B cell (primary cell): ENCODE data around the gene CASKIN2. TPM values are rescaled to one million over a fixed set of nuclear protein-coding genes. Genes with fewer than 3 reads are reported as not detected.

ENCODE experiments used
- ATAC-seq: fragments of 200-7000 bp; cut with Tn5 transposase; one replicate; pipeline ENCODE4 v1.10.0; 2021; ENCODE audit warnings: low read depth, mild to moderate bottlenecking, moderate number of reproducible peaks, moderate library complexity
- CTCF ChIA-PET: fragments of 350-600 bp; sonication (Branson Sonifier 250); formaldehyde crosslinking; loops from one replicate; lab custom pipeline; 2021; ENCODE audit warnings: antibody characterized with exemption, inconsistent platforms; lab: Charles Lee
- POLR2A ChIA-PET: fragments of 350-600 bp; sonication (Branson Sonifier 250); formaldehyde crosslinking; loops from one replicate; lab custom pipeline; 2021; ENCODE audit warnings: antibody characterized with exemption; lab: Charles Lee
- DNase-seq: peaks from one replicate; pipeline ENCODE4 v3.0.0; 2013
- H2AFZ ChIP-seq: 2 replicates; pipeline ENCODE4 v1.6.1; 2012; ENCODE audit warnings: mild to moderate bottlenecking, low read depth, low read length; ENCODE audit not compliant: insufficient read depth, poor library complexity, severe bottlenecking
- H3K27ac ChIP-seq, 2 donors: 1 replicate in 1 of 2; 2 replicates in 1 of 2; pipeline ENCODE4 v1.5.1; 2012 to 2013; ENCODE audit warnings: low read length in 2 of 2, mild to moderate bottlenecking in 2 of 2, moderate library complexity in 1 of 2
- H3K27me3 ChIP-seq, 4 experiments: fragments of 200-600 bp in 1 of 4; sonication (generic) in 1 of 4; replicated peaks in 1 of 4; 1 replicate in 2 of 4; 2 replicates in 2 of 4; pipeline versions ENCODE4 v1.6.1 to v1.7.0; 2013 to 2016; ENCODE audit warnings: low read length in 3 of 4, mild to moderate bottlenecking in 2 of 4, mixed read lengths in 1 of 4, moderate library complexity in 1 of 4; ENCODE audit not compliant: insufficient read depth in 4 of 4, control insufficient read depth in 3 of 4; ENCODE audit errors: control extremely low read depth in 1 of 4
- H3K36me3 ChIP-seq, 2 experiments: replicated peaks in 1 of 2; 1 replicate in 1 of 2; 2 replicates in 1 of 2; pipeline versions ENCODE4 v1.6.1 to v1.7.1; 2013; ENCODE audit warnings: low read length in 1 of 2; ENCODE audit not compliant: insufficient read depth in 2 of 2, control insufficient read depth in 1 of 2; ENCODE audit errors: control extremely low read depth in 1 of 2, extremely low read depth in 1 of 2
- H3K4me1 ChIP-seq, 2 donors: fragments of 200-600 bp in 1 of 2; sonication (generic) in 1 of 2; 1 replicate in 1 of 2; 2 replicates in 1 of 2; pipeline versions ENCODE4 v1.5.1 to v1.6.1; 2013 to 2017; ENCODE audit warnings: low read length in 2 of 2; ENCODE audit not compliant: control insufficient read depth in 2 of 2, insufficient read depth in 2 of 2
- H3K4me2 ChIP-seq: replicated peaks from 2 replicates; pipeline ENCODE3; 2012; ENCODE audit warnings: mild to moderate bottlenecking, low read depth, low read length; ENCODE audit not compliant: poor library complexity, severe bottlenecking
- H3K4me3 ChIP-seq, 5 experiments: fragments of 200-600 bp in 1 of 5; sonication (generic) in 1 of 5; 1 replicate in 3 of 5; 2 replicates in 2 of 5; pipeline versions ENCODE4 v1.5.1 to v1.7.0; 2011 to 2016; ENCODE audit warnings: low read length in 4 of 5, mild to moderate bottlenecking in 4 of 5, low read depth in 2 of 5, control low read depth in 1 of 5, moderate library complexity in 1 of 5; ENCODE audit not compliant: insufficient read depth in 1 of 5; ENCODE audit errors: control extremely low read depth in 1 of 5, extremely low read depth in 1 of 5
- H3K79me2 ChIP-seq: fragments of 200-600 bp; sonication (generic); one replicate; pipeline ENCODE4 v1.6.0; 2016; ENCODE audit warnings: low read length; ENCODE audit not compliant: control insufficient read depth, insufficient read depth
- H3K9ac ChIP-seq: fragments of 200-600 bp; sonication (generic); 2 replicates; pipeline ENCODE4 v1.6.1; 2017; ENCODE audit warnings: mild to moderate bottlenecking, low read length, moderate library complexity
- H3K9me3 ChIP-seq, 3 donors: one replicate each; pipeline versions ENCODE4 v1.6.1 to v1.7.1; 2013; ENCODE audit warnings: low read length in 2 of 3; ENCODE audit not compliant: control insufficient read depth in 2 of 3, insufficient read depth in 1 of 3; ENCODE audit errors: control extremely low read depth in 1 of 3
- H4K20me1 ChIP-seq: 2 replicates; pipeline ENCODE4 v1.6.0; 2012; ENCODE audit warnings: mild to moderate bottlenecking, low read length; ENCODE audit not compliant: insufficient read depth, control insufficient read depth, poor library complexity, severe bottlenecking
- H3K27ac Mint-ChIP-seq: one replicate; pipeline ENCODE4 v1.8.0; 2021; ENCODE audit warnings: mixed read lengths
- H3K27me3 Mint-ChIP-seq: one replicate; pipeline ENCODE4 v1.8.0; 2021; ENCODE audit warnings: mixed read lengths
- H3K4me1 Mint-ChIP-seq: one replicate; pipeline ENCODE4 v1.8.0; 2021; ENCODE audit warnings: mixed read lengths
- H3K4me3 Mint-ChIP-seq: one replicate; pipeline ENCODE4 v1.8.0; 2021; ENCODE audit warnings: mixed read lengths
- H3K9me3 Mint-ChIP-seq: one replicate; pipeline ENCODE4 v1.8.0; 2022; ENCODE audit warnings: mixed read lengths; ENCODE audit not compliant: insufficient read depth
- CTCF ChIP-seq: fragments of 200-600 bp; IDR thresholded peaks from one replicate; pipeline ENCODE4 v1.8.0; 2022; ENCODE audit warnings: antibody characterized with exemption, mild to moderate bottlenecking
- EZH2 ChIP-seq: IDR thresholded peaks from 2 replicates; pipeline ENCODE4 v1.6.1; 2012; ENCODE audit warnings: borderline replicate concordance, low read depth, mild to moderate bottlenecking, moderate library complexity, low read length; ENCODE audit not compliant: insufficient read depth, poor library complexity, severe bottlenecking
- WGBS: methylation state at CpG from one replicate; pipeline ENCODE4 v1.1.5; 2013; ENCODE audit warnings: missing lambda C conversion rate; ENCODE audit not compliant: insufficient coverage; 5-methylcytosine and 5-hydroxymethylcytosine counted together
- intact Hi-C: fragments of 100-400 bp; cut with micrococcal nuclease; formaldehyde crosslinking; loops from one replicate; pipeline ENCODE4 v1.10.0; 2022
- polyA plus RNA-seq: library from polyadenylated mRNA; depleted of rRNA; stranded (reverse); fragments of >200 nt; gene quantifications from 2 replicates; pipeline ENCODE4 v1.2.3, GENCODE V29; 2012
- total RNA-seq, 2 donors: library from RNA; stranded (reverse); fragments of 120-200 nt in 1 of 2; gene quantifications; 1 replicate in 1 of 2; 2 replicates in 1 of 2; pipeline versions ENCODE4 v1.2.3 to v1.2.4, GENCODE V29; 2013 to 2022

The CASKIN2 gene
- total and polyA plus RNA-seq, 2 donors (not counting 1 experiment from before 2014, with no cell fraction given): 0.37 to 1.00 TPM

- H2AFZ ChIP-seq: peak within 1 kb of the TSS; percentile 95
- TF ChIP-seq CTCF (peak; percentile 47), EZH2 (no peak)
- H3K9me3 Mint-ChIP-seq: no peaks in the 10 kb centered on the region
- peak; percentile 92 for ATAC-seq
- under 1% methylated on average over 104 of the region's 108 CpGs for WGBS
- no peaks in the 10 kb centered on the region for H3K27me3 Mint-ChIP-seq
- H3K27ac ChIP-seq: peak within 1 kb of the TSS in 1 of 2 donors; percentile 24
- ChIA-PET POLR2A (interaction anchor here (0.5 to 1.6 kb wide), 4 partner anchors 9 to 261 kb away, joined by 3 to 22 read pairs (median 4); partner anchors contain the start of gene TSEN54), CTCF (interaction anchor here (0.7 to 2.2 kb wide), 10 partner anchors 8 to 255 kb away, joined by 3 to 24 read pairs (median 4); partner anchors contain the start of genes MIF4GD and TSEN54)
- no peaks in the 10 kb centered on the region for H3K9me3 ChIP-seq
- H3K4me1 Mint-ChIP-seq: peaks cover 14% of the 10 kb centered on the region
- H3K4me1 ChIP-seq: peaks cover 15 to 18% of the 10 kb centered on the region in 2 donors
- peaks cover 17% of the 10 kb centered on the region for H3K79me2 ChIP-seq
- H3K27me3 ChIP-seq: peaks cover 0 to 7% (median 0%) of the 10 kb centered on the region in 4 experiments
- peaks cover 7% of the 10 kb centered on the region for H4K20me1 ChIP-seq
- H3K27ac Mint-ChIP-seq: no peak within 1 kb of the TSS
- peak within 1 kb of the TSS; percentile 89 for H3K4me3 Mint-ChIP-seq
- no peaks in the 10 kb centered on the region for H3K36me3 ChIP-seq
- peak within 1 kb of the TSS; percentile 98 for H3K4me2 ChIP-seq
- intact Hi-C loops: loop anchor here (1.0 to 2.0 kb wide), 7 partner anchors 9 to 236 kb away; partner anchors contain the start of genes SLC25A19, TMEM94 and TSEN54
- H3K4me3 ChIP-seq: peak within 1 kb of the TSS; percentile 35 to 80 (median 74)
- H3K9ac ChIP-seq: peak within 1 kb of the TSS; percentile 88
- peak; percentile 92 for DNase-seq
Measured at GRCh38 chr17:75524970-75525805, 9.9 kb upstream of the CASKIN2 start, which contains the start of gene LLGL2. Gene LLGL2 (plus strand): TSS chr17:75525697. CDS start chr17:75543427, 17,730 bp downstream.
